Thyroid gland (tissue), 4 donors: Measurements from ENCODE around the gene STAG1.

Experiments
- CTCF ChIP-seq, 6 experiments: fragments of 200-600 bp in 3 of 6; fragments of 450-650 bp in 3 of 6; sonication (generic) in 3 of 6; IDR thresholded peaks; one replicate each; pipeline ENCODE4 v1.5.1; 2016 to 2019; ENCODE audit warnings: antibody characterized with exemption in 6 of 6, mild to moderate bottlenecking in 2 of 6, inconsistent platforms in 1 of 6, moderate library complexity in 1 of 6
- POLR2A ChIP-seq, 2 donors: fragments of 450-650 bp; IDR thresholded peaks; one replicate each; pipeline ENCODE4 v1.6.1; 2017; ENCODE audit warnings: antibody characterized with exemption in 2 of 2, mild to moderate bottlenecking in 2 of 2, moderate library complexity in 1 of 2

- TF ChIP-seq CTCF (IDR thresholded peaks at IDR 0.05): no peak
- no peak for TF ChIP-seq POLR2A (IDR thresholded peaks at IDR 0.05)
These were observed 82.0 kb downstream of the STAG1 start for GRCh38 chr3:136670166-136670565.
